PFSK-1 (cell line): Measurements from ENCODE around the gene CD96.

Experiments
- FOXP2 ChIP-seq: optimal IDR thresholded peaks from 2 replicates; pipeline ENCODE3; 2011; ENCODE audit warnings: borderline replicate concordance, control low read depth, inconsistent platforms; ENCODE audit not compliant: insufficient read depth; ENCODE audit errors: extremely low read length, extremely low read depth
- POLR2AphosphoS5 ChIP-seq: IDR thresholded peaks from 2 replicates; pipeline ENCODE4 v1.6.1; 2012; ENCODE audit warnings: low read depth, mild to moderate bottlenecking, control low read depth, low read length, moderate library complexity
- REST ChIP-seq, 2 experiments: IDR thresholded peaks; 2 replicates each; pipeline versions ENCODE4 v1.6.1 to v1.8.0; 2011 to 2012; ENCODE audit warnings: low read depth in 2 of 2, low read length in 2 of 2, control low read depth in 1 of 2, inconsistent platforms in 1 of 2, mild to moderate bottlenecking in 1 of 2, moderate library complexity in 1 of 2; ENCODE audit not compliant: insufficient read depth in 1 of 2
- SIN3A ChIP-seq: IDR thresholded peaks from 2 replicates; pipeline ENCODE4 v1.6.1; 2012; ENCODE audit warnings: mild to moderate bottlenecking, low read length, moderate library complexity, borderline replicate concordance; ENCODE audit not compliant: insufficient read depth
- TAF1 ChIP-seq: IDR thresholded peaks from 2 replicates; pipeline ENCODE4 v1.6.1; 2012; ENCODE audit warnings: low read length, control low read depth, borderline replicate concordance; ENCODE audit not compliant: insufficient read depth

Gene CD96

DNA sequence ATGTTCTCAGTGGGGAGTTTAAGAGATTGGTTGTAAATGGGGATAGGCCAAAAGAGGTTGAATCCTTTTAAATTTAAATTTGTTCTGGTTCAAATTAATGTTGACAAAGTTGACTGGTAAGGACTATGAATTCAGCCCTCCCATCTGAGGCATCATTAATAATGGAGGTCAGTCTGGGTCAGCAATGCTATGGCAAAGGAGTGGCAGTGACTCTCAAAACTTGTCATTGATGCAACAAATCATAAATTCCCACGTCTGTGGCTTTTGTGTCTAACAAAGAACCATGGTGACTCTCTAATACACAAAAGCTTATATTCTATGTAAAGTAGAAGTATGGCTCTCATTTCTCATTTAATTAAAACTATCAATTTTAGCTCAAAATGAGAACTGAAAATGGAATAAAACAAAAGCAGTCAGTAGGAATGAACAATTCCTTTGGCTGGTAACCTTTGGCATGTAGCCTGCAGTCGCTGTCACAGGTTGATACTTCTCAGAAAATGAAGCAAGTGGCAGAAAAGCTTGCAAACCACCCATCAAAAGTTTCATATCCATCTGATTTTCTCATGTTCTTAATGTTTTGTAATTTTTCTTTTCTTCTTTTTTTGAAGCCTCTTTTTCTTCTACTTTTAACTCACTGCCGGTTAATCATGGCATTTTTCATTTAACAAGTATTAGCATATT is 65.4 kb downstream of the CD96 start:
- TF ChIP-seq TAF1 (no peak), FOXP2 (no peak), REST (IDR thresholded peaks at IDR 0.05; ENCODE audit: insufficient read depth in 1 of 2, low read depth in 2 of 2, low read length in 2 of 2) (no peak), SIN3A (no peak), POLR2AphosphoS5 (no peak)

DNA sequence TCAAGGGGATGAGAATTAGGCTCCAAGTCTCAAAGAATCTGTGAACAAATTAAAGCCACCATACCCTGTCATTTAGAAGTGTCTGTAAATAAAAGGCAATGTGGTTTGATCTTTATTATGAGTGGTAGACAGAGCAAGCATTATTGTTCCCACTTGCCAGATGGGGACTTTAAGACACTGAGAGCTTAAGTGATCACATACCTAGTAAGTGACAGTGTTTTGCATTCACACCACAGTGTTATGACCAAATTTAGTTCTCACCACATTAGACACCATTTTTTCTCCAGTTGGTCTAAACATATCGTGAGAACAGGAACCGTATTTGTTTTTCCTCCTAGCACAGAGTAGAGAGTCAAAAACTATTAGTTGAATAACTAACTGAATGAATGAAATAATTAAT is 66.4 kb downstream of the CD96 start:
- TF ChIP-seq POLR2AphosphoS5 (no peak), REST (IDR thresholded peaks at IDR 0.05; ENCODE audit: insufficient read depth in 1 of 2, low read depth in 2 of 2, low read length in 2 of 2) (no peak), SIN3A (no peak), TAF1 (no peak), FOXP2 (no peak)

GRCh38 chr3:111609700-111610099 is 67.7 kb downstream of the CD96 start:
- TF ChIP-seq TAF1: no peak

DNA sequence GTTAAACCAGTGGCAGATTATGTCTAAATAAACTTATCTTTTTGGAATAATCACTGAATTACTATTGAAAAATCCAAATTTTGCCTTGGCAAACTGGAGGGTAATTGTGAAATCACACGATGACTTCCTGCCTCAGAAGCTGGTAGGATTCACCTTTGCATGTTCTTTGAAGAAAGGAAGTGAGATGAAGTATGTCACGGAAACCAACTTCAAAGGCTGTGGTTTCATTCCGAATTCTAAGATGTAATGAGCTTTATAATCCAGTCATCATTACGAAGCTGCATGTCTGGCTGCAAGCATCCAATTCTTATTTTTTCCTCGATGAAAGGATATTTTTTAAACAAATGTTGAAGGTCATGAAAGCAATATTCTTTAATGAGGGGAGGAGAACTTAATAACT is 68.2 kb downstream of the CD96 start:
- TF ChIP-seq TAF1 (no peak), POLR2AphosphoS5 (no peak), FOXP2 (no peak), SIN3A (no peak), REST (IDR thresholded peaks at IDR 0.05; ENCODE audit: insufficient read depth in 1 of 2, low read depth in 2 of 2, low read length in 2 of 2) (no peak)

GRCh38 chr3:111610612-111611054 is 68.6 kb downstream of the CD96 start:
- TF ChIP-seq FOXP2 (no peak), TAF1 (no peak), POLR2AphosphoS5 (no peak), REST (IDR thresholded peaks at IDR 0.05; ENCODE audit: insufficient read depth in 1 of 2, low read depth in 2 of 2, low read length in 2 of 2) (no peak), SIN3A (no peak)
